NCI-H2107 treated with DMSO at 0.1 percent for 48 hours (cell line): ENCODE measurements around the gene ARHGEF37.
"Not testable (repeated sequence)": the region's sequence is repeated elsewhere in the genome, so short reads cannot be mapped to it uniquely, and the experiment has no call there.

ENCODE experiments used
- DNase-seq: peaks from one replicate; lab custom pipeline; 2025; ENCODE audit not compliant: unreplicated experiment; lab: John Stamatoyannopoulos, UW

The ARHGEF37 gene

GRCh38 chr5:149581192-149581861, at the start of gene ARHGEF37:
TSS of gene ARHGEF37 (plus strand) at chr5:149581498. CDS start at chr5:149597770, 16,272 bp downstream.
- DNase-seq, result peak; percentile 33

- DNase-seq, result no peak
Observed at GRCh38 chr5:149532413-149532812, 48.9 kb upstream of the ARHGEF37 start.

GRCh38 chr5:149535787-149536186, 45.5 kb upstream of the ARHGEF37 start:
- DNase-seq, result not testable (repeated sequence)

GRCh38 chr5:149537374-149537975, 43.8 kb upstream of the ARHGEF37 start:
- DNase-seq, result no peak

- DNase-seq, result no peak
Observed at GRCh38 chr5:149540089-149540488, 41.2 kb upstream of the ARHGEF37 start.

- DNase-seq, result no peak
Observed at GRCh38 chr5:149541893-149542292, 39.4 kb upstream of the ARHGEF37 start.

- DNase-seq, result no peak
Observed at GRCh38 chr5:149543361-149544027, 37.8 kb upstream of the ARHGEF37 start.

GRCh38 chr5:149544028-149544420, 37.3 kb upstream of the ARHGEF37 start:
- no peak for DNase-seq

GRCh38 chr5:149545327-149545726, 36.0 kb upstream of the ARHGEF37 start:
- no peak for DNase-seq

GRCh38 chr5:149546974-149547373, 34.3 kb upstream of the ARHGEF37 start:
- no peak for DNase-seq

- no peak for DNase-seq
Observed at GRCh38 chr5:149549461-149550267, 31.6 kb upstream of the ARHGEF37 start.

- no peak for DNase-seq
Observed at GRCh38 chr5:149550268-149550583, 31.1 kb upstream of the ARHGEF37 start.

- no peak for DNase-seq
Observed at GRCh38 chr5:149550594-149551226, 30.6 kb upstream of the ARHGEF37 start.

GRCh38 chr5:149551227-149552037, 29.9 kb upstream of the ARHGEF37 start, which contains the start of gene CSNK1A1:
TSS of gene CSNK1A1 (minus strand) at chr5:149551439. CDS start at chr5:149550964, 475 bp downstream.
- DNase-seq, result peak; percentile 85

GRCh38 chr5:149552038-149552494, 29.2 kb upstream of the ARHGEF37 start:
- DNase-seq, result no peak

GRCh38 chr5:149552553-149553160, 28.6 kb upstream of the ARHGEF37 start:
- no peak for DNase-seq

GRCh38 chr5:149559706-149560105, 21.6 kb upstream of the ARHGEF37 start:
- DNase-seq, result no peak

GRCh38 chr5:149561848-149562247, 19.4 kb upstream of the ARHGEF37 start:
- DNase-seq, result no peak

GRCh38 chr5:149563466-149563865, 17.8 kb upstream of the ARHGEF37 start:
- DNase-seq, result no peak
